Activated naive CD8-positive, alpha-beta T cell treated with anti-CD3 and anti-CD28 coated beads, Interleukin-2, amount 10 ng/mL, durations not matched to agents 7 days and 5 days (primary cell): Measurements from ENCODE around the gene RTP3. TPM values are rescaled to one million over a fixed set of nuclear protein-coding genes. Genes with fewer than 3 reads are reported as not detected.

Experiments
- ATAC-seq: fragments of 150-1000 bp; cut with Tn5 transposase; one replicate; pipeline ENCODE4 v1.10.0; 2021; ENCODE audit warnings: low read depth, moderate library complexity
- POLR2A ChIA-PET: fragments of 350-600 bp; sonication (Branson Sonifier 250); formaldehyde crosslinking; loops from one replicate; lab custom pipeline; 2021; ENCODE audit warnings: antibody characterized with exemption; lab: Charles Lee
- DNase-seq: peaks from one replicate; pipeline ENCODE4 v3.0.0; 2021
- H3K27ac Mint-ChIP-seq: one replicate; pipeline ENCODE4 v1.8.0; 2022; ENCODE audit warnings: mild to moderate bottlenecking, mixed read lengths
- H3K27me3 Mint-ChIP-seq: one replicate; pipeline ENCODE4 v1.8.0; 2022; ENCODE audit warnings: mild to moderate bottlenecking, moderate library complexity, mixed read lengths
- H3K36me3 Mint-ChIP-seq: one replicate; pipeline ENCODE4 v1.8.0; 2021; ENCODE audit warnings: mild to moderate bottlenecking, mixed read lengths
- H3K4me1 Mint-ChIP-seq: one replicate; pipeline ENCODE4 v1.8.0; 2021; ENCODE audit warnings: mixed read lengths
- H3K4me3 Mint-ChIP-seq: one replicate; pipeline ENCODE4 v1.8.0; 2022; ENCODE audit warnings: mild to moderate bottlenecking, moderate library complexity, mixed read lengths
- H3K9me3 Mint-ChIP-seq: one replicate; pipeline ENCODE4 v1.8.0; 2021; ENCODE audit warnings: mixed read lengths
- total RNA-seq, 2 experiments: library from RNA; stranded (reverse); gene quantifications; one replicate each; pipeline ENCODE4 v1.2.3, GENCODE V29; 2021

RTP3 gene
- total RNA-seq, 2 experiments from 2014 or later: not detected

DNA sequence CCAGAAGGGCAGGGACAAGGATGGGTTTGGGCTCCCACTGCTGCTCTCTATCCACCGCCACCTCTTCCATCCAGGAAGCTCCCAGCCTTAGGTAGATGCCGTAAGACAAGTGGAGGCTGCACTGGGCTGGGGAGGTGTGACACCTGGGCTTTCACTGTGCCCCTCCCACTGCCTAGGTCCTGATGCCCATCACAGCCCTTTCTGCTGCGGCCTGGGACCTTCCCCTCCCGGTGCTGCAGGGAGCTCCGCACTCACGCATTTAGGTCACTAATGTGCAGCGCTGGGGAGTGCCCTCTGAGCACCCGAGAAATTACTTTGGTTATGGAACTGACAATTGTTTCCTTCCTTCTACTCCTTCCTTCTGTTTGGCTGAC, 33.9 kb upstream of the RTP3 start:
- Mint-ChIP-seq H3K4me1 (peaks cover 2% of the 10 kb centered on the region), H3K36me3 (no peaks in the 10 kb centered on the region), H3K27me3 (peaks cover 76% of the 10 kb centered on the region), H3K4me3 (no peak overlapping the region), H3K27ac (no peak overlapping the region), H3K9me3 (no peaks in the 10 kb centered on the region)
- no peak for DNase-seq
- ATAC-seq: no peak
- POLR2A ChIA-PET: no interaction called here

GRCh38 chr3:46464326-46465195, 33.2 kb upstream of the RTP3 start, which contains the start of gene LTF:
Gene LTF (minus strand): TSS chr3:46464905. CDS start chr3:46464867, 38 bp downstream.
- POLR2A ChIA-PET: no interaction called here
- peaks cover 71% of the 10 kb centered on the region for H3K27me3 Mint-ChIP-seq

DNA sequence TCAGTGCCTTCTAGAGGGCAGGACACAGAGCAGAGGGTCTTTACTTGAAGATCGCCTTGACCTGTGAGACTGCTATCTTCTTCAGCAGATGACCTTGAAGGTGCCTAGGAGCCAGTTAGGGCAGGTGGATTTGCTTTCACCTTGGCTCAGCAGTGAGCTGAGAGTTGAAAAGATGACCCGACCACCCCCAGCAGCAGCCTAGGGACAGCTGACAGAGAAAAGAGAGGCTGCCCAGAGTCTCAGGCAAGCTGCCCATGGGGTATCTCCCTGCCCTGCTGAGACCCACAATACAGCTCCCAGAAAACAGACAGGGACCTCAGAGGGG, 32.6 kb upstream of the RTP3 start:
- Mint-ChIP-seq H3K27ac (no peak overlapping the region), H3K4me1 (peaks cover 2% of the 10 kb centered on the region), H3K36me3 (no peaks in the 10 kb centered on the region), H3K9me3 (no peaks in the 10 kb centered on the region), H3K27me3 (peaks cover 65% of the 10 kb centered on the region), H3K4me3 (no peak overlapping the region)
- no peak for ATAC-seq
- DNase-seq: no peak
- POLR2A ChIA-PET: no interaction called here

More at GRCh38 chr3:46464326-46465195, 33.2 kb upstream of the RTP3 start, which contains the start of gene LTF:
- no peak for DNase-seq
- Mint-ChIP-seq H3K36me3 (no peaks in the 10 kb centered on the region), H3K4me3 (no peak within 1 kb of the TSS), H3K9me3 (no peaks in the 10 kb centered on the region), H3K4me1 (peaks cover 2% of the 10 kb centered on the region), H3K27ac (no peak within 1 kb of the TSS)
- no peak for ATAC-seq

DNA sequence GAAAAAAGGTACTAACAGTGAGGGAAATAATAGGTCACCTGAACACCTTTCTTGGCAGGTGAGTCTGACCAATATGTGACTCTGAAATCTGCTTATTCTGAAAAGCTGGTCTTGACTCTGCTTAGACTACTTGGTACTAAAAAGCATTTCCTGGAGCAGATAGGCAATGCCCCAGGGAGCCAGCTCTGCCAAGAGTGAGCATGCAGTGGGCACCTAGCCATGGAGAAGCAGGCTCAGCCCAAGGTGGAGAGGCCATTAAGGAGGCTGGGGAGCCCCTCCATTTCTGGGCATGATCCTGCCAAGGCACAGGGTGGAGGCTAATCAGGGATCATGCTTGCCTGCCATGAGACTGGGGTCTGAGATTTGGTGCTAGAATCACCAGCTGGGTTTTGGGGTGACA, 31.5 kb upstream of the RTP3 start:
- no peaks in the 10 kb centered on the region for H3K36me3 Mint-ChIP-seq
- H3K9me3 Mint-ChIP-seq: no peaks in the 10 kb centered on the region
- DNase-seq: no peak
- H3K4me1 Mint-ChIP-seq: peaks cover 2% of the 10 kb centered on the region
- H3K27ac Mint-ChIP-seq: no peak overlapping the region
- H3K4me3 Mint-ChIP-seq: no peak overlapping the region
- POLR2A ChIA-PET: no interaction called here
- H3K27me3 Mint-ChIP-seq: peaks cover 61% of the 10 kb centered on the region
- no peak for ATAC-seq

DNA sequence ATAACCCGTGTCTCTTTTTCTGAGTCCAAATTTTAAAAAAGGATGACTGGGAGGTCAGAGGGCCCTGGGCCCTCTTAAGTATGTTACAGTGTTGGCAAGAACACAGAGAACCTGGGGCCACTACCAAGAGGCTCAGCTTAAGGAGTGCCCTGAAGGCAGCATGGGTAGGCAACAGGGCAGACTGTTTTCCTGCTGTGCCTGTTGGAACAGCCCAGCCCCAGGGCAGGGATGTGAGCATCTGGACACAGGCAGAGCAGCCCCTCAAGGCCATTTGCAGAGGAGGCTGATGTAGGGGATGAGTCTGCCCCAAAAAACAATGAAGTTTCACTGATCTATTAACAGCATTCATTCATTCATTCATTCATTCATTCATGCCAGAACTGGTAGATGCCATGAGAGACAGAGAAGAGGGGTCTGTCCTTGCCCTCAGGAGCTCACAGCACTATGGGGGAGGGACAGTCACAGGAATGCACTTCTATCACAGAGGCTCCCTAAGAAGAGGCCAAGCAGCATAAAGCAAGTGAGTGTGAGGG, 30.8 kb upstream of the RTP3 start:
- peaks cover 2% of the 10 kb centered on the region for H3K4me1 Mint-ChIP-seq
- DNase-seq (no peak), ATAC-seq (no peak)
- POLR2A ChIA-PET: no interaction called here
- no peak overlapping the region for H3K27ac Mint-ChIP-seq
- H3K9me3 Mint-ChIP-seq: no peaks in the 10 kb centered on the region
- H3K27me3 Mint-ChIP-seq: peaks cover 56% of the 10 kb centered on the region
- no peaks in the 10 kb centered on the region for H3K36me3 Mint-ChIP-seq
- H3K4me3 Mint-ChIP-seq: no peak overlapping the region

DNA sequence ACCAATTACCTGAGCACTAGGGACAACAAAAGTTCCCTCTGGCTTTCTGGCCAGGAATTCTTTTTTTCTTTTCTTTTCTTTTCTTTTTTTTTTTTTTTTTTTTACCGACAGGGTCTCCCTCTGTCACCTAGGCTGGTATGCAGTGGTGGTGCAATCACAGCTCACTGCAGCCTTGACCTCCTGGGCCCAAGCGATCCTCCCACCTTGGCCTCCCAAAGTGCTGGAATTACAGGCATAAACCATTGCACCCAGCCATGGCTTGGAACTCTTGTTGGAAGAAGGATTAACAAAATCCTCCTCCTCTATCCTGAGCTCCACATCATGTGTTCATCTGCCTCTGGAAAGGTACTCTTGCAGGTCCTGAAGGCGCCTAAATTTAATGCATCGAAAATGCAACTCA, 30.2 kb upstream of the RTP3 start:
- peaks cover 55% of the 10 kb centered on the region for H3K27me3 Mint-ChIP-seq
- no peaks in the 10 kb centered on the region for H3K36me3 Mint-ChIP-seq
- POLR2A ChIA-PET: no interaction called here
- no peak for ATAC-seq
- no peaks in the 10 kb centered on the region for H3K9me3 Mint-ChIP-seq
- no peak overlapping the region for H3K4me3 Mint-ChIP-seq
- H3K4me1 Mint-ChIP-seq: peaks cover 2% of the 10 kb centered on the region
- no peak overlapping the region for H3K27ac Mint-ChIP-seq
- no peak for DNase-seq

DNA sequence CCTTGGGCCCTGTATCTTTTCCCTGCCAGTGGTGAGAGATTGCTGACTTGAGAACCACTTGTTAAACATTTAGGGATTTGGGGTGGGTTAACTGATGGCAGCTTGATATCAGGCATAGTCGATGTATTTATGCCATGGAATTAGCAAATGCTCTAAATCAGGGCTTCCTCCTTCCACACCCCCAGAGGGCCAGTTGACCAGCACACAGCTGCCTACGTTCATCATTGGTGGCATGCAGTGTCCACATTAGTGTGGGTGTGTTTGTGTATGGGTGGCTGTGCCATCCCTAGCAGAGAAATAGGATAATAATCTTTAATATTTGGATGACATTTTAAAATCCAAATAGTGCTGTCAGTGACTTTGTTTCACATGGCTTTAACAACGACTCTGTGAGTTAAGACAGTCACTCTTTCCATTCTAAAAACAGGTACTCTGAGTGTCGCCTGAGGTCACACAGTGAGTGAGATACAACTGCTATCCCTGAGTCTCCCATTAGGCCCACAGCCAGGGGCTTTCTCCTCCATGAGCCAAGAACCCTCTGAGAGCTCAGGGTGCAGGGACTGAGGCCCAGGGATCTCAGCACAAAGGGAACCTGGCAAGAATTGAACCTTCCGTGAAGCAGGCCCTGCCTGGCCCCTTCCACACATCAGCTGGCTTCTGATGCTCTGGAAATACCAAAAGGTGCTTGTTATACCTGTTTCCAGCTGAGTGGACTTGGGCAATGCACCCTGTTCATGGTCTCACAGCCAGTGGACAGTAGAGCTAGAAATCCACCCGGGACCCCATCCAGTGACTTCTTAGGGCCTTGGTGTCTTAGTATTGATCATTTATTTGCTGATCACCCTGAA, 28.8 kb upstream of the RTP3 start:
- POLR2A ChIA-PET: no interaction called here
- Mint-ChIP-seq H3K4me1 (no peaks in the 10 kb centered on the region), H3K27me3 (peaks cover 56% of the 10 kb centered on the region), H3K4me3 (no peak overlapping the region), H3K36me3 (no peaks in the 10 kb centered on the region), H3K27ac (no peak overlapping the region), H3K9me3 (peaks cover 2% of the 10 kb centered on the region)
- ATAC-seq (no peak), DNase-seq (no peak)

GRCh38 chr3:46469680-46470357, 28.0 kb upstream of the RTP3 start:
- Mint-ChIP-seq H3K27me3 (peaks cover 57% of the 10 kb centered on the region), H3K27ac (no peak overlapping the region), H3K4me3 (no peak overlapping the region), H3K4me1 (no peaks in the 10 kb centered on the region), H3K9me3 (peaks cover 6% of the 10 kb centered on the region), H3K36me3 (no peaks in the 10 kb centered on the region)
- ATAC-seq: no peak
- POLR2A ChIA-PET: no interaction called here
- no peak for DNase-seq

GRCh38 chr3:46470831-46471230, 26.9 kb upstream of the RTP3 start:
- POLR2A ChIA-PET: no interaction called here
- H3K27ac Mint-ChIP-seq: no peak overlapping the region
- DNase-seq (no peak), ATAC-seq (peak; percentile 30)
- peaks cover 2% of the 10 kb centered on the region for H3K36me3 Mint-ChIP-seq
- no peaks in the 10 kb centered on the region for H3K4me1 Mint-ChIP-seq
- H3K9me3 Mint-ChIP-seq: peaks cover 10% of the 10 kb centered on the region
- H3K27me3 Mint-ChIP-seq: peaks cover 57% of the 10 kb centered on the region
- H3K4me3 Mint-ChIP-seq: no peak overlapping the region

GRCh38 chr3:46471371-46471914, 26.3 kb upstream of the RTP3 start:
- Mint-ChIP-seq H3K4me1 (no peaks in the 10 kb centered on the region), H3K27me3 (peaks cover 56% of the 10 kb centered on the region), H3K9me3 (peaks cover 10% of the 10 kb centered on the region), H3K36me3 (peaks cover 2% of the 10 kb centered on the region), H3K27ac (no peak overlapping the region), H3K4me3 (no peak overlapping the region)
- DNase-seq (no peak), ATAC-seq (no peak)
- POLR2A ChIA-PET: no interaction called here

DNA sequence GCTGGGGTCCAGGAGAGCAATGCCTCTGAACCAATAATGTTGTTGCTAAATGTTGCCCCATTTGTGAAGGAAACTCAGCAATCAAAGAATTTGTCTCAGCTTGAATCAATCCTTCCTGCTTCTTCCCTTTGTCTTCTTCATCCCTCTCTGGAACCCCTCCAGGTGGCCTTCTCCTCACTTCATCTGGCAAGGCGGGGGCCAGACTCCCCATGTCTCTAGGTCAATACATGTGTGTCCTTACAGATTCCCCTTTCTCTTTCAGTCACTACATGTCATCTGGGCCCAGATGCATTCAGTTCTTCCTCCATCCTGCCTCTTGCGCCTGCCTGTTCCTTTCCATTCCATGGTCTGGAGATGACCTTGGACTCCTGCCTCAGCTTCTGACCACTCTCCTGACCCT, 25.0 kb upstream of the RTP3 start:
- no peak for DNase-seq
- no peak overlapping the region for H3K27ac Mint-ChIP-seq

GRCh38 chr3:46477145-46477544, 20.6 kb upstream of the RTP3 start:
- no peak overlapping the region for H3K27ac Mint-ChIP-seq
- H3K4me1 Mint-ChIP-seq: no peaks in the 10 kb centered on the region
- ATAC-seq: no peak
- peaks cover 2% of the 10 kb centered on the region for H3K36me3 Mint-ChIP-seq
- H3K27me3 Mint-ChIP-seq: peaks cover 56% of the 10 kb centered on the region
- H3K9me3 Mint-ChIP-seq: peaks cover 10% of the 10 kb centered on the region
- no peak overlapping the region for H3K4me3 Mint-ChIP-seq
- DNase-seq: no peak
- POLR2A ChIA-PET: no interaction called here

More for the DNA sequence above, 25.0 kb upstream of the RTP3 start:
- H3K9me3 Mint-ChIP-seq: peaks cover 10% of the 10 kb centered on the region
- H3K4me1 Mint-ChIP-seq: no peaks in the 10 kb centered on the region
- ATAC-seq: no peak
- H3K36me3 Mint-ChIP-seq: peaks cover 2% of the 10 kb centered on the region
- POLR2A ChIA-PET: no interaction called here
- H3K27me3 Mint-ChIP-seq: peaks cover 55% of the 10 kb centered on the region
- no peak overlapping the region for H3K4me3 Mint-ChIP-seq

GRCh38 chr3:46477756-46478155, 20.0 kb upstream of the RTP3 start:
- Mint-ChIP-seq H3K9me3 (peaks cover 10% of the 10 kb centered on the region), H3K4me1 (no peaks in the 10 kb centered on the region), H3K27me3 (peaks cover 54% of the 10 kb centered on the region), H3K27ac (no peak overlapping the region), H3K36me3 (peaks cover 2% of the 10 kb centered on the region), H3K4me3 (no peak overlapping the region)
- POLR2A ChIA-PET: no interaction called here
- DNase-seq (no peak), ATAC-seq (no peak)
